Measurements from ENCODE around the gene CDH16.

The CDH16 gene

GRCh38 chr16:66891360-66891759, 27.3 kb downstream of the CDH16 start:
- no peak overlapping the region for H3K4me3 ChIP-seq (replicated peaks; ENCODE audit: insufficient read depth, low read length)
- no peak overlapping the region for H3K27ac ChIP-seq (replicated peaks)
- TF ChIP-seq SPI1 (IDR thresholded peaks at IDR 0.05; ENCODE audit: borderline replicate concordance, low read depth) = no peak
- no peak for TF ChIP-seq POLR2AphosphoS5 (IDR thresholded peaks at IDR 0.05; ENCODE audit: low read depth)
- no peak for TF ChIP-seq REST (IDR thresholded peaks at IDR 0.05; ENCODE audit: insufficient replicate concordance, low read depth)
- TF ChIP-seq GABPA (IDR thresholded peaks at IDR 0.05; ENCODE audit: low read depth) = no peak
- TF ChIP-seq CTCF (IDR thresholded peaks at IDR 0.05; ENCODE audit: insufficient read depth, low read length) = no peak
- no peaks in the 10 kb centered on the region for H3K27me3 ChIP-seq (ENCODE audit: insufficient read depth, poor library complexity, severe bottlenecking)
- no peak for DNase-seq (ENCODE audit: low read depth in 1 of 2, low spot score in 1 of 2)

GRCh38 chr16:66890799-66891198, 27.9 kb downstream of the CDH16 start:
- Histone ChIP-seq H3K27me3 (ENCODE audit: insufficient read depth, poor library complexity, severe bottlenecking) (no peaks in the 10 kb centered on the region), H3K27ac (replicated peaks) (no peak overlapping the region), H3K4me3 (replicated peaks; ENCODE audit: insufficient read depth, low read length) (no peak overlapping the region)
- no peak for DNase-seq (ENCODE audit: low read depth in 1 of 2, low spot score in 1 of 2)
- TF ChIP-seq POLR2AphosphoS5 (IDR thresholded peaks at IDR 0.05; ENCODE audit: low read depth) = no peak
- TF ChIP-seq GABPA (IDR thresholded peaks at IDR 0.05; ENCODE audit: low read depth) = no peak
- no peak for TF ChIP-seq CTCF (IDR thresholded peaks at IDR 0.05; ENCODE audit: insufficient read depth, low read length)
- no peak for TF ChIP-seq REST (IDR thresholded peaks at IDR 0.05; ENCODE audit: insufficient replicate concordance, low read depth)
- no peak for TF ChIP-seq SPI1 (IDR thresholded peaks at IDR 0.05; ENCODE audit: borderline replicate concordance, low read depth)

DNA sequence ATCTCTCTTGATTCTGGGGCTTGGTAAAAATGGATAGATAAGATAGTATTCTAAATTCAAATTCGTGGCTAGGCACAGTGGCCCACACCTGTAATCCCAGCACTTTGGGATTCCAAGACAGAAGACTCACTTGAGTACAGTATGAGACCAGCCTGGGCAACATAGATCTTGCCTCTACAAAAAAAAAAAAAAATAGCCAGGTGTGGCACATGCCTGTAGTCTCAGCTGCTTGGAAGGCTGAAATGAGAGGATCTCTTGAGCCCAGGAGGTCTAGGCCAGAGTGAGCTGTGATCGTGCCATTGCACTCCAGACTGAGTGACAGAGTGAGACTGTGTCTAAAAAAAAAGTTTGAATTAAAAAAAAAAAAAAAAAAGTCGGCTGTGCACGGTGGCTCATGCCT, 29.1 kb downstream of the CDH16 start:
- Histone ChIP-seq H3K4me3 (replicated peaks; ENCODE audit: insufficient read depth, low read length) (no peak overlapping the region), H3K27me3 (ENCODE audit: insufficient read depth, poor library complexity, severe bottlenecking) (no peaks in the 10 kb centered on the region)
- no peak for TF ChIP-seq GABPA (IDR thresholded peaks at IDR 0.05; ENCODE audit: low read depth)
- no peak for TF ChIP-seq POLR2AphosphoS5 (IDR thresholded peaks at IDR 0.05; ENCODE audit: low read depth)
- TF ChIP-seq CTCF (IDR thresholded peaks at IDR 0.05; ENCODE audit: insufficient read depth, low read length) = no peak
- TF ChIP-seq SPI1 (IDR thresholded peaks at IDR 0.05; ENCODE audit: borderline replicate concordance, low read depth) = no peak
- no peak for TF ChIP-seq REST (IDR thresholded peaks at IDR 0.05; ENCODE audit: insufficient replicate concordance, low read depth)

More for the DNA sequence above, 29.1 kb downstream of the CDH16 start:
- no peak overlapping the region for H3K27ac ChIP-seq (replicated peaks)
- DNase-seq (ENCODE audit: low read depth in 1 of 2, low spot score in 1 of 2) = no peak

Data from HL-60 (cell line).